NCI-H2227 (cell line): ENCODE data around the gene PIMREG.
A peak's percentile ranks its signal among the peaks of the same experiment; 100 is the strongest.

Source experiments
- DNase-seq: peaks from one replicate; lab custom pipeline; 2025; ENCODE audit not compliant: unreplicated experiment; lab: John Stamatoyannopoulos, UW

PIMREG gene, protein sequence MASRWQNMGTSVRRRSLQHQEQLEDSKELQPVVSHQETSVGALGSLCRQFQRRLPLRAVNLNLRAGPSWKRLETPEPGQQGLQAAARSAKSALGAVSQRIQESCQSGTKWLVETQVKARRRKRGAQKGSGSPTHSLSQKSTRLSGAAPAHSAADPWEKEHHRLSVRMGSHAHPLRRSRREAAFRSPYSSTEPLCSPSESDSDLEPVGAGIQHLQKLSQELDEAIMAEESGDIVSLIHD

DNA sequence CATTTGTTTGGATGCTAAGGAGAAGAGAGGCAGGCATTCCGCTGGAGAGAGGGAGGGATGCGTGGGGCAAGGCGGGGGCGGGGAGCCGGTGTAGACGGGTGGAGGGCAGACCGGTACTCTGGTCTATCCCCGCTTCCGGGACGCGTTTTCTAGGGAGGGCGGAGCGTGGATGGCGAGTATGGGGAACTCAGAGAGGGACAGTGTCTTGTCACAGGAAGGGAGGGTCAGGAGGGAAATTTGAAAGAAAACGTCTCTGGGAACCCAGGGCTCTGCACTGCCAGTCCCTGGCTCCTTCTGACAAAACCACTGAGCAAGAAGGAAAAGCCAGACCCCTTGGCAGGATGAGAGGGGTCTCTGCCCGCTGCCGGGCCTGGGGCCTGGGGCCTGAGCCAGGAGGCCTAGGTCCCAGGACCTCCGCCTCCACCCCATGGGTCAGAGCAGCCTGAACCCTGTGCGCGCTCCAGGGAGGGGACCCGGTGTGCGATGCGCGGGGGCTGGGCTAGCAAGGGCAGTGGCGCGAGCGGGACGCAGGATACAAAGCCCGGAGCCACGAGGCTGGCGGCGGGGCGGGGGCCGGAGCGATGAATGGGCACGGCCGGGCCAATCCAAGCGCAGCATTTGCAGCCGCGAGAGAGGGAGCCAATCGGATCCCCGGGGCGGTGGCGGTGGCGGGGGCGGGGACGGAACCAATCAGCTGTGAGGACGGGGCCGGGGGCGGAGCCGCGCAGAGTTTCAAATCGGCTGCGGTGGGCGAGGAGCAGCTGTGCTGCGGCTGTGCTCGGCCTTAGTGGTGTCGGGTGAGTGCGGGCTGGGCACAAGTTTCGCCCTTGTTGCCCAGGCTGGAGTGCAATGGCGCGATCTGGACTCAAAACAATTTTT is at the start of gene PIMREG:
Gene PIMREG (plus strand): TSS at position 764 of the 879 bp plus-strand sequence. CDS start 656 bp downstream, outside the sequence.
- peak; percentile 95 for DNase-seq

DNA sequence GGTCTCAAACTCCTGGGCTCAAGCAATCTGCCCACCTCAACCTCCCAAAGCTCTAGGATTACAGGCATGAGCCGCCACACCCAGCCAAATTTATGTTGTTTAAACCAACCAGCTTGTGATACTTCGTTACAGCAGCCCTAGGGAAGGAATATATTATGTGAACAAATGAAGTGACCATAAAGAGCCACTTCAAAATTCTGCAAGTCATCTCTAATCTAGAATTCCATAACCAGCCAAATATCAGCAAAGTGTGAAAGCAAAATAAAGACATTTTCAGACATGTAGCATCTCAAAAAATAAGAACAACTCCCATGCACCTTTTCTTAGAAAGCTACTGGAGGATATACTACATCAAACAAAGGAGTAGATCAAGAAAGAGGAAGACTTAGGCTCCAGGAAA is 45.3 kb upstream of the PIMREG start:
- DNase-seq = no peak

DNA sequence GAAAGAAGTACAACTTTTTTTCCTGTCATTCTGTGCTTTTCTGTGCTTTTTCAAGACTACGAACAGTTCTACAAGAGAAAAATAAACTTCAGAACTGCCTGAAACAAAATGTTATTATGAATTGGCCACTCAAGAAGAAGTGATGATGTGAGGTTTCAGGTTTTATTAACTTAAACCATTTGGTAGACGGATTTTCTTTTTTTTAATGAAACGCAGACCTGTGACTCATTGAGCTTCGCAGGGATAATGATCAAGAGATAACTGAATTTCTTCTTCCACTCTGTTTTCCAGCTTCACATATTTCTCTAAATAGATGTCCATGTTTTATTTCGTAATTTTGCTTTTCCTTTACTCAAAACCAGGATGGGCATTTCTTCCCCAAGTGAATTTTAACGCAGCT is 42.0 kb upstream of the PIMREG start:
- no peak for DNase-seq

GRCh38 chr17:6408276-6408675 is 36.0 kb upstream of the PIMREG start:
- no peak for DNase-seq

- no peak for DNase-seq
Observed at GRCh38 chr17:6408735-6409134, 35.5 kb upstream of the PIMREG start.

- peak; percentile 69 for DNase-seq
Observed at GRCh38 chr17:6413065-6413464, 31.2 kb upstream of the PIMREG start.

DNA sequence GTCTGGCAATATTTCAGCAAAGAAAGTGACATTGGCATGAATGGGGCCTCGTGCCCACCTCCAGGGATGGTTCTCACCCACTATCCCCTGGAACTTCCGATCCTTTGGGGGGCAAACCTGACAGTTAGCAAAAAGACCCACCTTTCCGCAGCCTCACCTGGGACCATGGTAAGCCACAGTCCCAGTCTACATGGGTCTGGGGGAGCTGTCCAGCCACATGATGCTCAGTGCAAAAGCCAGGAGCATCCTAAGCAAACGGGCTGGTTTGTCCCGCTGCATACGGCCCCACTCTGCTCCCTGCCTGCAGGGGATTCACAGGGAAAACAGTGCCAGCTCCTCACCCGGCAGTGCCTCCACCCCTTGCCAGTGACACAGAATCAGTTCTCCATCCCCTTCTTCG is 28.6 kb upstream of the PIMREG start:
- no peak for DNase-seq

- DNase-seq = no peak
Observed at GRCh38 chr17:6420173-6420641, 24.0 kb upstream of the PIMREG start.

GRCh38 chr17:6421700-6422604 is 22.3 kb upstream of the PIMREG start:
- DNase-seq = peak; percentile 83

DNA sequence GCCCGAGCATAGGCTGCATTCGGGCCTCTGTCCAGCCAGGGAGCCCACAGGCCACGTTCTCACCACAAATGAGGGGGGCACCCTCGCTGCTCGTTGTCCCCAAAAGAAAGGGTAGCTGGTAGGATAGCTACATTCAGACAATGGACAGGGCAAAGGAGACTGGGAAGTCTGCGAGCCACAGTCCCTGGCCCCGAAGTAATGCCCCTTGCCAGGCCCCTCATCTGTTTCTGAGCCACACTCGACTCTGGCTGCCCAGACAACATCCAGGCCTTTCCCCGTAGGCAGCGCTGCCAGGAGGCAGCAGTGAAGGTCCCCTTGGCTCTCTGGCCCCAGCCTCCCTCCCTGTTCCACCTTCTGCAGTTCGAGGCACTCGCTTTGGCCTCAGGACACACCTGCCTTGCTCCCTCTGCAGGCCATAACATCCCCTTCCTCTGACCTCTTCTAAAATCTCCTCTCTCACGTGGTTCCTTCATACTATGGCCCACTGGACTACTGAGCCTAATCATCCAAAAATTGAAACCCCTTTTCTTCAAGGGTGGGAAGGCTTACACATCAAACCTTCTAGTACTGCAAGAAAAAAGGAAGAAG is 21.5 kb upstream of the PIMREG start:
- no peak for DNase-seq

DNA sequence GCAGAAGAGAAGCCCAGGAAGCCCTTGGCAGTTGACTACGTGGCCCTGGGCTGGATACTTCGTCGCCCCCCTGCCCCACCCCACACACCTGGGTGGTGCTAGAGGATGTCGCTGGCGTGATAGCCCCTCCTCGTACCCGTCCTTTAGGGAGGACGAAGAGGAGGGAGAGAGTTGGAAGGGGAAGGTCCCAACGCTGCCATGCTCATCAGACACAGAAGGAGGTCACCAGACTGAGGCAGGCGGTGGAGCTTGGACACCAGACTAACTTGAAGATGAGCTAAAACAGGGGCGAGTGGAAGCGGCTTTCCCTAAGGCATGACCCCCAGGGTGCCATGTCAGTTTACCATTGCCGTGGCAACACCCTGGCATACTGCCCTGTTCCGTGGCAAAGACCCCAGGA is 20.3 kb upstream of the PIMREG start:
- no peak for DNase-seq

DNA sequence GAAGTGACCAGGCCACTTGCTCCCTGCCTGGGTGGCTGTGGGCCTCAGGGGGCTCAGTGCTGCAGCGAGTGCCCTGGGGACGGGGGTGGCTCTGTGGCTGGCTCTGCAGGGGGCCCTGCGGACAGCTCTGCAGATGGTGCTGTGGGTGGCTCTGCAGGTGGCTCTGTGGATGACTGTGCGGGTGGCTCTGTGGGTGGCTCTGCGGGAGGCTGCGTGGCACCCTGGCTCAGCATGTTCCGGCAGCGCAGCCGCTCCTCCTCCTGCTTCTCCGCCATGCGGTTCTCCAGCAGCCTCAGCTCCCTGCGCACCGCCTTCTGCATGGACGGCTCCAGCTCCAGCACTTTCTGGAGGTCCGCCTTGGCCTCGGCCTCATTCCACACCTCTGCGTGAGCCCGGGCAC is 18.8 kb upstream of the PIMREG start:
- no peak for DNase-seq

- DNase-seq = no peak
Observed at GRCh38 chr17:6426356-6427101, 17.7 kb upstream of the PIMREG start.

DNA sequence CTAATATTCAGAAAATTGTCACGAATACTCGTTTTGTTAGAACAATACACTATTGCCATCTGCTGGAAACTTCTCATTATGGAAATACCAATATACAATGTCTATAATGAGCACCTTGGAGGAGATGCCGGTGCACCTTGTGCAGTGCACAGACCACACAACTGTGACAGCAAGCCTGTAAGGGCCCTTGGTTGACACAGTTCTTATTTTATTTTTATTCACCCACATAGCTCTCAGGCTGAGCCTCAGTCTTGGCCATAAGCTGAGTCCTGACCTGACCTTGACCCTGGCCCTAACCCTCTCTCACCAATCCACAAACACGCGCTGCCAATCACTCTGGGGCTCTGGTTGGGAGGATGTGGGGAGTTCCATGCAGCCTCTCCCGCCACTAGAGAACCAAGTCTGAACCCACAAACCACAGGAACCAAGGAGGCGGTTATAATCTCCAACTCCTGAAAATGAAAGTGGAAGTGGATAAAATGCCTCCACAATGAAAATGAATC is 16.9 kb upstream of the PIMREG start:
- DNase-seq = no peak

- no peak for DNase-seq
Observed at GRCh38 chr17:6428207-6428965, 15.9 kb upstream of the PIMREG start.

DNA sequence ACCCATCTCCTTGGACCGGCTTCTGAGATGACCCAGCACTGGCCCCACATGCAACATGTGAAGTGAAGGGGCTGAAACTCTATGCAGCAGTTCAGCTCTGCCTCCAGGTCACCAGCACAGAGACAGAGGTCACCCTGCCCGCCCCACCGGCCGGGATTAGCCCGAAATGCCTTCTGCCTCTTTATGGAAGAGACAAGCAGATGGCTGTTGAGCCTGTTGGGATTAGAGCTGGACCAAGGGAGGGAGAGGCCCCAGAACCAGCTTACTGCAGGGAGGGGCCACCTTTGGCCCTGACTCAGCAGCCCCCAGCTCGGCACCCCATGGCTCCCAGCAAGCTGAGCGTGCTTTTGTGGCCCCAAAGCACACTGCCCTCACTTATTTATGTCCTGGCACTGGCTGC is 15.0 kb upstream of the PIMREG start:
- DNase-seq = no peak

DNA sequence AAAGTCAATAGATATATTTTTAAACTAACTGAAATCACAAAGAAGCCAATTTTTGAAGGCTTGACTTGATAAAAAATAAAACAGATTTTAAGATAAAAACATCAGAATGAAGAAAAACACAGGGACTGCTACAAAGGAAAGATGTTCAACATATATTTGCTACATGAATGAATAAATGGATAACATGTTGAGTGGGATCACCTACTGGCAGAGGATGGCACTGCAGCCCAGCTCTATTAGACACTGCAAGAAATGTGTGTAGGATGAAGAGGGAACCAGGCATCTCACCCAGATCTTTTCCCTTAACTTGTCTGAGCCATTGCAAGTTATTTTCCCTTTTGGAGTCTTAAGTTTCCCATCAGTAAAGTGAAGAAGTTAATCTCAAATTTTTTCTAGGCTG is 13.5 kb upstream of the PIMREG start:
- no peak for DNase-seq

GRCh38 chr17:6435051-6435450 is 9.2 kb upstream of the PIMREG start, which contains the start of gene AIPL1:
Gene AIPL1 (minus strand): TSS chr17:6435121. CDS start chr17:6435104, 17 bp downstream.
- DNase-seq = no peak

- peak; percentile 71 for DNase-seq
Observed at GRCh38 chr17:6435968-6436367, 8.3 kb upstream of the PIMREG start.
